ENCODE data around the gene RASAL1.

The RASAL1 gene

GRCh38 chr12:113140706-113141105 is 5.1 kb upstream of the RASAL1 start:
- DNase-seq (ENCODE audit: low read depth), result no peak

GRCh38 chr12:113138826-113139225 is 3.3 kb upstream of the RASAL1 start:
- no peak for DNase-seq (ENCODE audit: low read depth)

- DNase-seq (ENCODE audit: low read depth), result no peak
Measured at GRCh38 chr12:113137861-113138783, 2.6 kb upstream of the RASAL1 start.

GRCh38 chr12:113136990-113137511 is 1.5 kb upstream of the RASAL1 start:
- DNase-seq (ENCODE audit: low read depth), result no peak

- DNase-seq (ENCODE audit: low read depth), result no peak
Measured at GRCh38 chr12:113136128-113136989, 798 bp upstream of the RASAL1 start.

- DNase-seq (ENCODE audit: low read depth), result no peak
Measured at GRCh38 chr12:113134521-113134951, 1.0 kb downstream of the RASAL1 start.

GRCh38 chr12:113134071-113134470 is 1.5 kb downstream of the RASAL1 start:
- no peak for DNase-seq (ENCODE audit: low read depth)

- DNase-seq (ENCODE audit: low read depth), result no peak
Measured at GRCh38 chr12:113133666-113134065, 1.9 kb downstream of the RASAL1 start.

- DNase-seq (ENCODE audit: low read depth), result no peak
Measured at GRCh38 chr12:113133036-113133435, 2.5 kb downstream of the RASAL1 start.

- DNase-seq (ENCODE audit: low read depth), result no peak
Measured at GRCh38 chr12:113131556-113131955, 4.0 kb downstream of the RASAL1 start.

GRCh38 chr12:113130457-113131135 is 5.0 kb downstream of the RASAL1 start:
- no peak for DNase-seq (ENCODE audit: low read depth)

- no peak for DNase-seq (ENCODE audit: low read depth)
Measured at GRCh38 chr12:113129664-113130456, 5.7 kb downstream of the RASAL1 start.

GRCh38 chr12:113128802-113129663 is 6.5 kb downstream of the RASAL1 start:
- no peak for DNase-seq (ENCODE audit: low read depth)

GRCh38 chr12:113127791-113128199 is 7.8 kb downstream of the RASAL1 start:
- DNase-seq (ENCODE audit: low read depth), result no peak

GRCh38 chr12:113120670-113121370 is 14.7 kb downstream of the RASAL1 start:
- DNase-seq (ENCODE audit: low read depth), result peak; percentile 30

GRCh38 chr12:113119980-113120669 is 15.4 kb downstream of the RASAL1 start:
- no peak for DNase-seq (ENCODE audit: low read depth)

- DNase-seq (ENCODE audit: low read depth), result no peak
Measured at GRCh38 chr12:113118142-113118541, 17.4 kb downstream of the RASAL1 start.

GRCh38 chr12:113117684-113118083 is 17.9 kb downstream of the RASAL1 start:
- peak; percentile 61 for DNase-seq (ENCODE audit: low read depth)

- no peak for DNase-seq (ENCODE audit: low read depth)
Measured at GRCh38 chr12:113116875-113117274, 18.7 kb downstream of the RASAL1 start.
